GM18505 (cell line): ENCODE data around the gene HECTD4.

Experiments
- ATAC-seq: cut with Tn5 transposase; IDR thresholded peaks from one replicate; pipeline ENCODE4 v1.9.1; 2021; ENCODE audit not compliant: unreplicated experiment
- POLR2A ChIP-seq: IDR thresholded peaks from 4 replicates; pipeline ENCODE4 v1.6.1; 2011; ENCODE audit warnings: borderline replicate concordance; ENCODE audit not compliant: insufficient read depth, insufficient read length; ENCODE audit errors: extremely low read depth

Gene HECTD4

DNA sequence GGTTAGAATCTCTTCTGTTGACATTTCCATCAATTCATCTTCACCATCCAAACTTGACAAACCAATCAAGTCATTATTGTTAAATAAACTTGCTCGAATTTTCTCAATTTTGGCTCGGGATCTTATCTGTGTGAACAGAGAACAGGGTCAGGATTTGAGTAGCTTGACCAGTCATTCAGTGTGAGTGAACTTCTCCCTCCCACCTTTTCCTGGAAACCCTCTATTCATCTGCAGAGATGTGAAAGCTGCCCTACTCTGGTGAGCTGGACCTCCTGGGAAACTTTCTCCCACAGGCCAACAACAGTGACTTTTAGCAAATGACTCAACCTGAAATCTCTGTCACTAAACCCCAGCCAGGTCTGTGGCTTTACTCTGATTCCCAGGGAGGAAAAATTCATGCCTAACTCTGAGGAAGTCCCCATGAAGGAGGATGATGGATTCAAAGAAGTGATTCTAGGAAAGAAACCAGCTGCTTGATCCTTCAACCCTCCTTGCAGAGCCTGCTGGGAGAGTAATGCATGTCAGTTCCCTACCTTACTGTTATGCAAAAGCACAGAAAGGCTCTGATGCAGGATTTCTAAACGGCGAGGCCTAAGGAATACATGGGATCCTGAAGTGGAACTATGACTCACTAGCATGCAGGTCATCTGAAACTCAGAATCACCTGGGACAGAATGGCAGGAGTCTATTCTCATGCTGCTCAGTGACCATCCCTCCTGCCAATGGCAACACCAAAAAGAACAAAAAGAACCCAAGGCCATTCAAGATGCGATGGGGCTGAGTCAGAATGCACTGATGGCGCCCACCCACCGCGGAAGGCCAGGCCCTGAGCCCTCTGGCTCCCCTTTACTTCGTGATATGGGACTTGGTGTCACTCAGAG is 198.8 kb downstream of the HECTD4 start:
- ATAC-seq, result no peak
- no peak for TF ChIP-seq POLR2A

DNA sequence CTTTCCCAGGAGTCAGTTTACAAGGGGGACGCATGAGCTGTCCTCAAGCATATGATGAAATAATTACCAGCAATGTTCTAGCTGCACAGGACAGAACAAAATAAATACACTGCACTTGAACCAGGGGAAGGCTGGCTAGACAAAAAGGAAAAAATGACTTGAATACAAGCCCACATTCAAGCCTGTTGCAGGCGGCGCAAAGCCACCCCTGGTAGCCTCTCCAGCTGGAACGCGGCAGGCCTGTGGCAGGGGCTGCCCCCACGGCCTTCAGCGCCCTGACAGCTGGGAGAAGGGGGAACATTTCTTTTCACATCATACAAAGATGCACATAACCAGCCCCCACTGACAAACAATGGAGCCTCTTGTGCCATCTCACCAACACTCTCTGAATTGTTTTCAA is 199.7 kb downstream of the HECTD4 start:
- no peak for ATAC-seq
- no peak for TF ChIP-seq POLR2A

GRCh38 chr12:112180422-112180821 is 201.8 kb downstream of the HECTD4 start:
- no peak for ATAC-seq
- no peak for TF ChIP-seq POLR2A

GRCh38 chr12:112179916-112180315 is 202.3 kb downstream of the HECTD4 start:
- ATAC-seq, result no peak
- TF ChIP-seq POLR2A, result no peak

DNA sequence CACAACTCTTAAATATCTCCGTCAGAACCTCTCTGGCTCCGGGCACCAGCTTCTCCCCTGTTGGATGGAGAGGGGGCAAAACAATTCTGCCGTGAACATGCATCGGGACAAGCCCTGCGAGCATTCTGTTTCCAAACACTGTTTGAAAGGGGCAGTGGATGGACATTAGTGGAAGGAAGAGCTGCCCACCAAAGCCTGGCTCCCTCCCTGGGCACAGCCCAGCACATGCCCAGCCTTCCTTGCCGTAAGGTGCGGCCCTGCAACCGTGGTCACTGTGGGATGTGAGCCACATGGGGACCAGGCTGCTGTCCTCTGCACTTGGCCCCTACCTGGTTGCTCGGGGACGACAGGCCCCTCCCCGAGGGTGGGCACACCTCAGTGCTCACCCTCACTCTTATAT is 202.9 kb downstream of the HECTD4 start:
- no peak for TF ChIP-seq POLR2A
- ATAC-seq, result no peak

DNA sequence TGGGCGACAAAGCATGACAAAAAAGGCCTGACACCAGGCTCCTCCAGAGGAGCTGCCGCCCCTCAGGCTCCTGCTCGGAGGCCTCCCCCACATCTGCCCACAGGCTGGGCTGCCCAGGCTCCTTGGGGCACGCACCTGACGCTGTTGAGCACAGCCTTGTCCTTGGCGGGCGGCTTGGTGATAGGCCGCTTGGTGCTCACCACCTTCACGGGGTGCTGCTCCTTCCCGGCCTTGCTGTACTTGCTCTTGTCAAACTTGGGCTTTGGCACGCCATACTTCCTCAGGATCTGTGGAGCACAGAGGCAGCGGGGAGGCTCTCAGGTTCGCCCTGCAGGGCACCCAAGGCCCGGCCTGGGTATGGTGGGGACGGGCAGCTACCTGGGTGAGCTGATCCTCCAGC is 203.4 kb downstream of the HECTD4 start:
- ATAC-seq, result no peak
- TF ChIP-seq POLR2A, result no peak

DNA sequence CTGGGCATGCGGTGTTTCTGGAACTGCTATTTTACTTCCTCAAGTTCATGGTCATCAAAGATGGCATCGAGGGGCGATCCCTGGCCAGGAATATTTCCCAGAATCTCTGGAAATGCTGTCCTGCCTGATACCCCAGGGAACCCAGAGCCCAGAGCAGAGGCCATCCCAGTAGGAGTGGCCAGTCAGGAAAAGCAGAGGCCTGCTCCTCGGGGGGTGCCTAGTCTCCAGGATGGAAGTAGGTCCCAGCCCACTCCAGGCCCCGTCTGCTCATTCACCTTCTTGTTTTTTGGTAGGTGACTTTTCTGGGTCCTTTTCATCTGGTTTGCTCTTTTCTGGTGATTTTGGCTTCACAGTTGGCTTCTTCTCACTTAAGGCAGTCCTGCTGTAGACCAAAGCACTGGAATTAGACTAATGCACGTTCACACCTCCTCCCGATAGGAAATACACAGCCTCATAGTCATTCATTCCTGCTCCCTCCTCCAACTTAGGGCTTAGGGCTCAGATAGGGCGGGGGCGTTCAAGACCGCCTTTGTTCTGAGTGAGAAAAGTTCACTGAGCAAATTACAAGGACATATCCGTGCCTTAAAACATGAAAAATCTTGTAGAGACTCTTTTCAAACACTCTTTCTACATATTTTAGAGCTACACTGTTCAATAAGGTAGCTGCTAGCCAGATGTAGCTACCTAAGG is 205.8 kb downstream of the HECTD4 start:
- no peak for TF ChIP-seq POLR2A
- ATAC-seq, result no peak

DNA sequence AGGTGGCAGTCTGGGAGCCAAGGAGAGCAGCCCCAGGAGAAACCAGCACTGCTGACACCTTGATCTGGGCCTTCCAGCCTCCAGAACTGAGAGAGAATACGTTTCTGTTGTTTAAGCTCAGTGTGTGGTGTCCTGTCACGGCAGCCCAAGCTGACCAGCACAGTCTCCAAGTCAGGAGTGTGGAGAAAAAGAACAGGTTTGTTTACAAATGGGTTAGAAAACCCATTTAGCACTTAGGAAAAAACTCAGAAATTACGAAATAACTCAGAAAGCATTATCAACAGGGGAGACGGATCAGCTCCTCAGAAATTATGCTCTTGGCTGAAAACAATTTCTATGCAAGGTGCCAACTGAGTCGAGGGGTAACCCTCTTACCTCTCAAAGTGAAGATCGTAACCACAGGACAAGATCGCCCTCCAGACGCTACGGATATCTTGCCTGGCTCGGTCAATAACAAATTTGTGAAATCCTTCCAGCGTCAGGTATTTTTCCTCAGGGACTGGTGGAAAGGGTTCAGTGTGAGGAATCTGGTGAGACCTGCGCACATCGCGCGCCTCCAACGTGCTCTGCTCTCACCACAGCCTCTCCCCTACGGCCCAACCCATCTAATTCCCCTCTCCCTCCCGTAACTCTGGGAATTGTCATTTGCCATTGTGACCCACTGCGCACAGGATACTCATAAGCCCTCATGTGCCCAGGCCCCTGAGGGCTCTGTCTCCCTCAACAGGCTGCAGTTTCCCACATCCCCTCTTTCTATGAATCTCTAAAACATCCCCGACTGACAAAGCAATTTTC is 206.7 kb downstream of the HECTD4 start:
- no peak for ATAC-seq
- TF ChIP-seq POLR2A, result no peak

DNA sequence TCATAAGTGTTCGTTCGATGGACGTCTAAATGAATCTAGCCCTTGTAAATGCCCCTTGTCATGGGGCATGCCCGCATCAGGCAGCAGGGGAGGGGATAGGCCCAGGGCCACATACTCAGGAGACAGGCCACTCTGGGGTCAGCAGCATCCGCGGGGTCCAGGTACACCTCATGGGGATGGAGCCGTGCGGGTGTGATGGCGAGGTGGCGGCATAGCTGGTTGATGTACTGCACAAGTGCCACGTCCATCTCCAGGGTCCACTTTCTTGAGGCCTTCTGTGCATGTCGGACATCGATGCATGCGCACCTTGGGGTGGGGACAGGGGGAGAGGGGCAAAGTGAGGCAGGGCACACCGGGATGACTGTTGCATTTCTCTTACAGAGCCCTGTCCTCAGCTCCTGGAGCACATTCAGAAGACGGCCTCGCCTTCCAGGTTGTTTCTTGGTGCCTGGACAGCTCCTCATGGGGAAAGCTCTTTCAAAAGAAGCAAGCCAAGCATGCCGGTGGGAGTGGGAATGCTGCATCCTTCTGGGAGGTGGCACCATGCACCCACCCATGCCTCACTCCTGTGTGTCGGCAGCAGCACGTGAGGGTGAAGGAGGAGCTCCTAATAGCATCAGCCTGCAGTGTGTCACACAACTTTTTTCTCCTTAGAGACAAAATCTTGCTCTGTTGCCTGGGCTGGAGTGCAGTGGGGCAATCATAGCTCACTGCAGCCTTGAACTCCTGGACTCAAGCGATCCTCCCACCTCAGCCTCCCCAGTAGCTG is 209.5 kb downstream of the HECTD4 start:
- TF ChIP-seq POLR2A, result no peak
- no peak for ATAC-seq

DNA sequence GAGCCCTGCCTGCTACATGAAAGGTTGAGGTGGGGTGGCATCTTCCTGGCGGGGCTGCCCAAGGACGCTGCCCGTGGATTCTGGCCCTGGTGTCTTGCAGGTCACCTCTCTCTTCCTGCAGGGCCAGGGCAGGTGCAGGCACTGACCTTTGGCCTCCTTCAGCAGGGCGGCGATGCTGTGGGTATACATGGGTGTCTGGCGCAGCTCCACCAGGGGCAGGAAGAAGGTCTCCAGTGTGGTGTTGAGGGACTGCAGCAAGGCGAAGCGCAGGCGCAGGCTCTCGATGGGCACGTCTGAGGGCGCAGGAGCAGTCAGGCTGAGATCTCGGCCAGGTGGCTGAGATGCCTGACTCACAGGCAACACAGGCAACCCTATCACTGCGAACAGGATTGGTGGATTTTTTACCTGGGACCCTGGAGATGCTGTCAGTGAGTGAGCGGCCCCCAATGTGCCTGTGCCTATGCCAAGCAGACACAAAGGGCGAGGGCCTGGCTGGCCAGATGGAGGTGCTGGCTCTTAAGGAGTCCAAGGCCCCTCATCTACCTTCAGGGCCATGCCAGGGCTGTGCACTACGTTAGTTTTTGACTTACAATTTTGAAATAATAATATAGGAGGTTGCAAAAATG is 211.1 kb downstream of the HECTD4 start:
- TF ChIP-seq POLR2A, result no peak

GRCh38 chr12:112170376-112170775 is 211.9 kb downstream of the HECTD4 start:
- TF ChIP-seq POLR2A, result no peak
- ATAC-seq, result no peak

More for the DNA sequence above, 211.1 kb downstream of the HECTD4 start:
- ATAC-seq, result no peak

GRCh38 chr12:112169966-112170365 is 212.3 kb downstream of the HECTD4 start:
- no peak for TF ChIP-seq POLR2A
- no peak for ATAC-seq
